Stimulated activated CD8-positive, alpha-beta memory T cell treated with anti-CD3 and anti-CD28 coated beads, Interleukin-7, amount 100 ng/mL, for 48 hours (primary cell): ENCODE results near the gene OR6C65.

Source experiments
- DNase-seq, 2 donors: peaks; one replicate each; pipeline ENCODE4 v3.0.0-alpha.2; 2020; ENCODE audit warnings: low read depth in 1 of 2; ENCODE audit errors: extremely low read depth in 1 of 2

The OR6C65 gene

GRCh38 chr12:55445357-55445756 is 45.0 kb downstream of the OR6C65 start:
- DNase-seq, result no peak

- no peak for DNase-seq
Observed at GRCh38 chr12:55446326-55446725, 46.0 kb downstream of the OR6C65 start.

- no peak for DNase-seq
Observed at GRCh38 chr12:55448825-55449224, 48.5 kb downstream of the OR6C65 start.
